GM12874 (cell line): ENCODE data around the gene ABCA4.

ENCODE experiments used
- TF ChIP-seq, protein P1 (sequence below): IDR thresholded peaks from 2 replicates; pipeline ENCODE4 v1.5.1; 2011; ENCODE audit warnings: low read depth, mild to moderate bottlenecking, control low read depth, low read length, moderate library complexity; ENCODE audit not compliant: insufficient read depth

The ABCA4 gene

DNA sequence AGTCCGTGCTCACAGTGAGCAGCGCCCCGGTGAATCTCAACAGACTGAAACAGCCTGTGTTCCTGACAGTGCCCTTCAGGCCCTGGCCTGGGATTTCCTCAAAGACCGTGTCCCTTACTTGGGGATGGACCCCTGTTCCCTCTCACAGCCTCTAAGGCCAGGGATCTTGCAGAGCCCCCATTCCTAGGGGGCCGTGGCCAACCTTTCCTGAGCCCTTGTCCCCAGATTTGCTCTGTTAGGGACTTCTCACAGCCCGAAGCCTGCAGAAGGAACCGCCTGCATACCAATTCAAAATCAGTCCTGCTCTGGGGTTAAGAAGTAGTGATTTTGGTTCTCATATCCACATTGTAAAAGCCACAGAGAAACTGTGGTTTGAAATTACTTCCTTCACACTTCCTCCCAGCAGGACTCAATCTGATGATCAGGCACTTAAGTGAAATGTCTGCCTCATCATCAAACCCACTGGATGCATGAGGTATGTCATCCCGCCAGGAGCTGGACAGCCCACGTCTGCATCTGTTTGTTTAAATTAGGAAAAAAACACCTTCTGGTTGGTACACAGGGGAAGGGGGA is 14.9 kb downstream of the ABCA4 start:
- TF ChIP-seq, protein P1, sequence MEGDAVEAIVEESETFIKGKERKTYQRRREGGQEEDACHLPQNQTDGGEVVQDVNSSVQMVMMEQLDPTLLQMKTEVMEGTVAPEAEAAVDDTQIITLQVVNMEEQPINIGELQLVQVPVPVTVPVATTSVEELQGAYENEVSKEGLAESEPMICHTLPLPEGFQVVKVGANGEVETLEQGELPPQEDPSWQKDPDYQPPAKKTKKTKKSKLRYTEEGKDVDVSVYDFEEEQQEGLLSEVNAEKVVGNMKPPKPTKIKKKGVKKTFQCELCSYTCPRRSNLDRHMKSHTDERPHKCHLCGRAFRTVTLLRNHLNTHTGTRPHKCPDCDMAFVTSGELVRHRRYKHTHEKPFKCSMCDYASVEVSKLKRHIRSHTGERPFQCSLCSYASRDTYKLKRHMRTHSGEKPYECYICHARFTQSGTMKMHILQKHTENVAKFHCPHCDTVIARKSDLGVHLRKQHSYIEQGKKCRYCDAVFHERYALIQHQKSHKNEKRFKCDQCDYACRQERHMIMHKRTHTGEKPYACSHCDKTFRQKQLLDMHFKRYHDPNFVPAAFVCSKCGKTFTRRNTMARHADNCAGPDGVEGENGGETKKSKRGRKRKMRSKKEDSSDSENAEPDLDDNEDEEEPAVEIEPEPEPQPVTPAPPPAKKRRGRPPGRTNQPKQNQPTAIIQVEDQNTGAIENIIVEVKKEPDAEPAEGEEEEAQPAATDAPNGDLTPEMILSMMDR, result no peak

DNA sequence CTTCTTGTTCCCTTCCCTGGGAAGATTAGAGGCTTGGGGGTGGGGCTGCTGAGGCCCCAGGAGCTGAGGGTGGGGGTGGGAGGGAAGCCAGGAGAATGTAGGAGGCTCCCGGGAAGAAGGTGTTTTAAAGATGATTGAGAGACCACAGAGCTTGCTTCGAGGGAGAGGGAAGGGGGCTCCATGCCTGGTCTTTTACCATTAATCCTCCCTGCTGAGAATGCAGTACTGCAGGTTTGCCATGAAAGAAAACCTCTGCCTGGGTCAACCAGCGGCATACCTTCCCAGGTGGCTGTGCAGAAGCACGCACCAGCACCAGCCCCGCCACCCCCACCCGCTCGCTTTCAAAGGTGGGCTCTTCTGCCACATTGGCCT is 15.4 kb downstream of the ABCA4 start:
- TF ChIP-seq, protein P1, result no peak

DNA sequence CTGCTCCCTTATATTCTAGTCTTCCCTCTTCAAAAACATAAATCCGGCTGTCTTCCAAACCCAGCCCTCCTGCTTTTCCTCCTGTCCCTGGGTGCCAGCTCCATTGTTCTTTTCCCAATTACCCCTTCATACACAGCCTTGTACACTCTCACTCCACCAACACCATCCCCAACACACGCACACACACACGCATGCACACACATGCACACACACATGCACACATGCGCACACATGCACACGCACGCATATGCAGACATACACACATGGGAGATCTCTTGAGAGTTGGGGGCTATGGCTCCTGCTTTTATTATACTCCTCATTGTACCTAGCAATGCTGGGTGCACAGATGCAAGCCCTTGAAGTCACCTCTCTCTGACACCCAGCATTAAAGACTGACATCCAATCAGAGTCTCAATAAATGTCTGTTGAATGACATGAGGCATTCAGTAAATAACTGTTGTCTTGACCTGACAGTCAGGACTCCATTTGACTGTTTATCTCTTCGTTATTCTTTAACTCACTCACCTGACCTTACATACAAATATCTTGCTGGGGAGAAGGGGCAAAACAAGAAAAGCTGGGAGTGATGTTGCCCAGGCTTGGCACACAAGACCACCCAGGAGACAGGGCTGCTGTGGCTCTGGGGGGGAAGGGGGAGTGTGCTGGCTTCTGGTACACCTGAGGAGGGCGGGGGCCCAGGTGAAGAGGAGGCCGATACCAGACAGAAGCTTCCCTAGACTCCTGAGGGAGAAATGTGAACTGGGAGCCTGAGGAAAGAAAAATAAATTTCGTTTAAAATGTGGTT is 16.0 kb downstream of the ABCA4 start:
- TF ChIP-seq, protein P1, result no peak

DNA sequence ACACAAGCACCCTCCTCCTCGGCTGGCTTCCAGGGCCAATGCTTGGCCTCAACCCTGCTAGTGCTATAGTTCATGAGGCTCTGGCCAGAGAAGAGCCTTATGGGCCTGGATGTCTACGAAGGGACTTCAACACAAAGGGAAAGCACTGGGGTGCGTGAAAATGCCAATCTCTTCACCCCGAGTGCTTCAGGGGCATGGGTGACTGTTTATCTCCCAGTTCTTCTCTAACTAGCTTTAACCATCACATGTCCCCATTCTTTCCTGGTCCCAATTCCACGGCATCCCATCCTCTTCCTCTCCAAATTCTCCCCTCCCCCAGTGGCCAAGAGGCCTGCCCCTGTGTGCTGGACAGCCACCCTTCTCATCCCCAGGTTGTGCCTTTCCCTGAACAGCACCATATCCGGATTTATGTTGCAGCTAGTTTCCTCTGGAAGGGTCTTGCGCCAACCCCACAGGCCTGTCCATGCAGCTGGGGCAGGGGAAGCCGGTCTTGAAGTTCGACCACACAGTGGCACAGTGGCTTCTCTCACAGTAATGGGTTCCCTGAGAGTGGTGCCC is 16.7 kb downstream of the ABCA4 start:
- TF ChIP-seq, protein P1, result no peak

DNA sequence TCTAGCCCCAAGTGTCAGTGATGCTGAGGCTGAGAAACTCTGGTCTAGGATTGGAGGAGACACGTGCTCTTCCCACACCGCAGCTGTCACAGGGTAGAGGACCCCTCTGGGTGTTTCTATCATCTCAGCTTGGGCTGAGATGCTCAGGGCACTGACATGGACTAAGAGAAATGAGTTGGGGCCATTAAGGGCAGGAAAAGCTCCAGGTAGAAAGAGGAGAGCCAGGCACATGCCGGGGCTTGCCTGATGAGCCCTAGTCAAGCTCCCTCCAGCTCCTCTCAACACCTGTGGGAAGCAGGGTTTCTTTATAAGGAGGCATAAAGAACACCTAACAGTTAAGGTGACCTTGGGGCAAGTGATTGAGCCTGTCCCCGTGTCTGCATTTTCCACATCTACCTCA is 17.3 kb downstream of the ABCA4 start:
- TF ChIP-seq, protein P1, result no peak

DNA sequence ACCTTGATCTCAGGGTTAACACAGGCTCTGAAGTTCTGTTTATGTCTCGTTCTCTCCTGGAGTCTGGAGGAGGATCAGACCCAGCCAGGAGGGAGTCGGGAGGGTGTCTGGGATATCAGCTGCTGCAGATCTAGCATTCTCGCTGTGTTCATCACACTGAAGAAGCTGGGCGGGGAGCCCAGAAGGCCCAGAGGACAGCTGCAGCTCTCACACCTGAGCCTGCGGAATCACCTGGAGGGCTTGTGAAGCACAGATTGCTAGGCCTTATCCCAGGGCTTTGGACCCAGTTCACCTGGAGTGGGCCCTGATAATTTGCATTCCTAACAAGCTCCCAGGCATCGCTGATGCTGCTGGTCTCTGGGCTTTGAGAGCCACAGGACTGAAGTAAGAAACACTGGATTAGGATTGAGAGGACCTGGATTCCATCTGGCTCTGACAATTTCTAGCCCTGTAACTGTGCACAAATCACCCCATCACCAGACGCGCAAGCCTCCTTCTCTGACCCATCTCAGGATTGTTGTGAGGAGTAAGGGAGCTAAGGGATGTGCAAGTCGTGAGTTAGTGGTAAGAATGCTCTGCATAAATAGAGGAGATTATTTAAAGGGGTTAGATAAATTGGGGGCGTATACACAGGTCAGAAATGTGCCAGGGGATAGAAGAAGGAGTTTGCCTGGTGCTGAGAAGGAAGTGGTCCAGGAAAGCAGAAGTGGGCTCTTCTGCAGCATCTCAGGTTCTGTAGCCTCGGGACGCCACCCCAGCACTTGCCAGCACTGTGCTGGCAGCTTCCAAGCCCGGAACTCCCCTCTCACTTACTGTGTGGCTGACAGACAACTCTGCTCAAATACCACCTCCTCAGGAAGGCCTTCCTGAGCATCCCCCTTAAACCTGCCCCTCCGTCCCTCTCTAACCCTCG is 19.1 kb downstream of the ABCA4 start:
- TF ChIP-seq, protein P1, result no peak
